ENCODE measurements around the gene CASZ1. TPM values are rescaled to one million over a fixed set of nuclear protein-coding genes. Genes with fewer than 3 reads are reported as not detected.

Gene CASZ1
- total RNA-seq, 1 donor from 2014 or later: 3.4 TPM

- no peak overlapping the region for H3K27ac Mint-ChIP-seq
- peaks cover 16% of the 10 kb centered on the region for H3K27me3 ChIP-seq
- TF ChIP-seq EZH2phosphoT487 (IDR thresholded peaks at IDR 0.05): no peak
- no peak for TF ChIP-seq EZH2 (IDR thresholded peaks at IDR 0.05)
- TF ChIP-seq, protein P1, sequence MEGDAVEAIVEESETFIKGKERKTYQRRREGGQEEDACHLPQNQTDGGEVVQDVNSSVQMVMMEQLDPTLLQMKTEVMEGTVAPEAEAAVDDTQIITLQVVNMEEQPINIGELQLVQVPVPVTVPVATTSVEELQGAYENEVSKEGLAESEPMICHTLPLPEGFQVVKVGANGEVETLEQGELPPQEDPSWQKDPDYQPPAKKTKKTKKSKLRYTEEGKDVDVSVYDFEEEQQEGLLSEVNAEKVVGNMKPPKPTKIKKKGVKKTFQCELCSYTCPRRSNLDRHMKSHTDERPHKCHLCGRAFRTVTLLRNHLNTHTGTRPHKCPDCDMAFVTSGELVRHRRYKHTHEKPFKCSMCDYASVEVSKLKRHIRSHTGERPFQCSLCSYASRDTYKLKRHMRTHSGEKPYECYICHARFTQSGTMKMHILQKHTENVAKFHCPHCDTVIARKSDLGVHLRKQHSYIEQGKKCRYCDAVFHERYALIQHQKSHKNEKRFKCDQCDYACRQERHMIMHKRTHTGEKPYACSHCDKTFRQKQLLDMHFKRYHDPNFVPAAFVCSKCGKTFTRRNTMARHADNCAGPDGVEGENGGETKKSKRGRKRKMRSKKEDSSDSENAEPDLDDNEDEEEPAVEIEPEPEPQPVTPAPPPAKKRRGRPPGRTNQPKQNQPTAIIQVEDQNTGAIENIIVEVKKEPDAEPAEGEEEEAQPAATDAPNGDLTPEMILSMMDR (IDR thresholded peaks at IDR 0.05): no peak
- H3K36me3 ChIP-seq: no peaks in the 10 kb centered on the region
- H3K9me3 ChIP-seq (ENCODE audit: low read depth): no peaks in the 10 kb centered on the region
- no peak overlapping the region for H3K27ac ChIP-seq
- H3K9me3 Mint-ChIP-seq: no peaks in the 10 kb centered on the region
- H3K27me3 Mint-ChIP-seq (ENCODE audit: insufficient read depth, low read depth): peaks cover 4% of the 10 kb centered on the region
- no peak overlapping the region for H2AFZ ChIP-seq (replicated peaks)
- no peak for DNase-seq (ENCODE audit: low spot score)
- H3K9ac ChIP-seq: no peak overlapping the region
- H3K4me3 Mint-ChIP-seq: no peak overlapping the region
- peaks cover 31% of the 10 kb centered on the region for H3F3A ChIP-seq (ENCODE audit: low read depth)
- H3K4me2 ChIP-seq: no peak overlapping the region
- peaks cover 36% of the 10 kb centered on the region for H3K4me1 ChIP-seq
- no peak overlapping the region for H3K4me3 ChIP-seq
- peaks cover 15% of the 10 kb centered on the region for H3K36me3 Mint-ChIP-seq
- H4K20me1 ChIP-seq (ENCODE audit: low read depth): peaks cover 19% of the 10 kb centered on the region
- H3K4me1 Mint-ChIP-seq: peaks cover 26% of the 10 kb centered on the region
- H3K79me2 ChIP-seq (ENCODE audit: low read depth): no peaks in the 10 kb centered on the region
Observed at GRCh38 chr1:10647414-10648170, 148.9 kb downstream of the CASZ1 start.

DNA sequence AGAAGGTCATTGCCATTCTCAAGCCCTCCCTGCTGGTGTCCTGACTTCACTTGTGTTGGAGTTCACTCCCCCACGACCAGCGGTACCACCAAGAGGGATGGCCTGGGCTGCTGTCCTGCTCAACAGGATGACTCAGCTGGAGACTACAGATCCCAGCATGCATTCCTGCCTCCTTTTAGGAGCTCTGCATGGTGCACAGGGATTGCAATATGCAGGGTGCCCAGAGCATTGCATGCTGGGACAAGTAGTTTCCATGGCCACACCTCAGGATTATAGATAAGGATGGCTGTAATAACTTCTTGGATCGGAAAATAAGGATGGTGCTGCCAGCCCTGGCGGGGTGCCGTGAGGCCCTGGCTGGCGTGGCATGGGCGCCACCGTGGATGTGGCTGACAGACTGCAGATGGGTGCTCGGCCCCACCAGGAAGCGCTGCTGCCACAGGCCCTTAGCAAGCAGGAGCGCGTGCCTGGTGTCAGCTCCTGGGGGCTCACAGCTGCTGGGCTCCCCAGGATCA lies 150.0 kb downstream of the CASZ1 start:
- TF ChIP-seq EZH2phosphoT487 (IDR thresholded peaks at IDR 0.05) (no peak), EZH2 (IDR thresholded peaks at IDR 0.05) (no peak)
- TF ChIP-seq, protein P1 (IDR thresholded peaks at IDR 0.05): no peak
- Mint-ChIP-seq H3K9me3 (no peaks in the 10 kb centered on the region), H3K36me3 (peaks cover 13% of the 10 kb centered on the region), H3K27me3 (ENCODE audit: insufficient read depth, low read depth) (peaks cover 4% of the 10 kb centered on the region), H3K4me3 (no peak overlapping the region), H3K4me1 (peaks cover 18% of the 10 kb centered on the region), H3K27ac (no peak overlapping the region)
- no peak for DNase-seq (ENCODE audit: low spot score)
- Histone ChIP-seq H3K4me3 (no peak overlapping the region), H3K79me2 (ENCODE audit: low read depth) (no peaks in the 10 kb centered on the region), H3K9ac (no peak overlapping the region), H3K9me3 (ENCODE audit: low read depth) (no peaks in the 10 kb centered on the region), H2AFZ (replicated peaks) (no peak overlapping the region), H3F3A (ENCODE audit: low read depth) (peaks cover 29% of the 10 kb centered on the region), H4K20me1 (ENCODE audit: low read depth) (peaks cover 25% of the 10 kb centered on the region), H3K27ac (no peak overlapping the region), H3K4me2 (no peak overlapping the region), H3K4me1 (peaks cover 31% of the 10 kb centered on the region), H3K27me3 (peaks cover 11% of the 10 kb centered on the region), H3K36me3 (no peaks in the 10 kb centered on the region)

GRCh38 chr1:10644307-10645128 lies 151.9 kb downstream of the CASZ1 start:
- peaks cover 14% of the 10 kb centered on the region for H3K27me3 ChIP-seq
- H4K20me1 ChIP-seq (ENCODE audit: low read depth): peaks cover 32% of the 10 kb centered on the region
- DNase-seq (ENCODE audit: low spot score): no peak
- no peak overlapping the region for H3K27ac Mint-ChIP-seq
- H3K36me3 Mint-ChIP-seq: peaks cover 13% of the 10 kb centered on the region
- H3K79me2 ChIP-seq (ENCODE audit: low read depth): no peaks in the 10 kb centered on the region
- no peak overlapping the region for H3K4me3 Mint-ChIP-seq
- H3K4me1 ChIP-seq: peaks cover 14% of the 10 kb centered on the region
- H3K4me2 ChIP-seq: no peak overlapping the region
- no peaks in the 10 kb centered on the region for H3K9me3 ChIP-seq (ENCODE audit: low read depth)
- no peaks in the 10 kb centered on the region for H3K36me3 ChIP-seq
- no peak overlapping the region for H2AFZ ChIP-seq (replicated peaks)
- H3K27ac ChIP-seq: no peak overlapping the region
- H3K9me3 Mint-ChIP-seq: no peaks in the 10 kb centered on the region
- H3K9ac ChIP-seq: no peak overlapping the region
- H3F3A ChIP-seq (ENCODE audit: low read depth): peaks cover 15% of the 10 kb centered on the region
- peaks cover 15% of the 10 kb centered on the region for H3K27me3 Mint-ChIP-seq (ENCODE audit: insufficient read depth, low read depth)
- TF ChIP-seq EZH2phosphoT487 (IDR thresholded peaks at IDR 0.05): no peak
- H3K4me3 ChIP-seq: no peak overlapping the region
- H3K4me1 Mint-ChIP-seq: peaks cover 14% of the 10 kb centered on the region

Measured in neural progenitor cell (in vitro differentiated cells).